ENCODE measurements around the gene DCDC2C.

DNA sequence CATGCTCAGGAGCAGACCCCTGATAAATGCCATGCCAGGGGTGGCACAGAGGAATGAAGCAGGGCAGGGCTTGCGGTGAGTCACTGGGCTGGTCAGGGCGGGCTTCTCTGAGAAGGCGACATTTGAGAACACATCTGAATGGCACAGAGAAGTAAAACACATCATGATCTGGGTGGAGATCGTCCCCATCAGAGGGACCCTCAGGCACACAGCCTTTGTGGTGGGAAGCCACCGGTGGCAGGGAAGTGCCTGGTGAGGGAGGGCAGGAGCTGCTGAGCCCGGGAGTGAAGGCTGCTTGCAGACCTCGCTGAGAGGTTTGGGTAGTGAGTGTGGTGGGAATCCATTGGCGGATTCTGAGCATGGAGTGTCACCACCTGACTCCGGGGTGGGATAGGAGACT lies 44.5 kb downstream of the DCDC2C start:
- TF ChIP-seq, protein P1, sequence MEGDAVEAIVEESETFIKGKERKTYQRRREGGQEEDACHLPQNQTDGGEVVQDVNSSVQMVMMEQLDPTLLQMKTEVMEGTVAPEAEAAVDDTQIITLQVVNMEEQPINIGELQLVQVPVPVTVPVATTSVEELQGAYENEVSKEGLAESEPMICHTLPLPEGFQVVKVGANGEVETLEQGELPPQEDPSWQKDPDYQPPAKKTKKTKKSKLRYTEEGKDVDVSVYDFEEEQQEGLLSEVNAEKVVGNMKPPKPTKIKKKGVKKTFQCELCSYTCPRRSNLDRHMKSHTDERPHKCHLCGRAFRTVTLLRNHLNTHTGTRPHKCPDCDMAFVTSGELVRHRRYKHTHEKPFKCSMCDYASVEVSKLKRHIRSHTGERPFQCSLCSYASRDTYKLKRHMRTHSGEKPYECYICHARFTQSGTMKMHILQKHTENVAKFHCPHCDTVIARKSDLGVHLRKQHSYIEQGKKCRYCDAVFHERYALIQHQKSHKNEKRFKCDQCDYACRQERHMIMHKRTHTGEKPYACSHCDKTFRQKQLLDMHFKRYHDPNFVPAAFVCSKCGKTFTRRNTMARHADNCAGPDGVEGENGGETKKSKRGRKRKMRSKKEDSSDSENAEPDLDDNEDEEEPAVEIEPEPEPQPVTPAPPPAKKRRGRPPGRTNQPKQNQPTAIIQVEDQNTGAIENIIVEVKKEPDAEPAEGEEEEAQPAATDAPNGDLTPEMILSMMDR (IDR thresholded peaks at IDR 0.05; ENCODE audit: low read depth, low read length): no peak
- TF ChIP-seq POLR2A (IDR thresholded peaks at IDR 0.05; ENCODE audit: extremely low read depth, insufficient read length): no peak
- TF ChIP-seq, protein P2, sequence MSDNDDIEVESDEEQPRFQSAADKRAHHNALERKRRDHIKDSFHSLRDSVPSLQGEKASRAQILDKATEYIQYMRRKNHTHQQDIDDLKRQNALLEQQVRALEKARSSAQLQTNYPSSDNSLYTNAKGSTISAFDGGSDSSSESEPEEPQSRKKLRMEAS (IDR thresholded peaks at IDR 0.05; ENCODE audit: low read depth, low read length): no peak
- no peak for TF ChIP-seq MYC (IDR thresholded peaks at IDR 0.05; ENCODE audit: low read depth, low read length)

Data from NB4 (cell line).